ENCODE results near the gene CLMP. TPM values are rescaled to one million over a fixed set of nuclear protein-coding genes. Genes with fewer than 3 reads are reported as not detected.

CLMP gene
- total and polyA plus RNA-seq, 2 donors (not counting 1 experiment from before 2014, with no cell fraction given), result 0.01 TPM; not detected in 1

DNA sequence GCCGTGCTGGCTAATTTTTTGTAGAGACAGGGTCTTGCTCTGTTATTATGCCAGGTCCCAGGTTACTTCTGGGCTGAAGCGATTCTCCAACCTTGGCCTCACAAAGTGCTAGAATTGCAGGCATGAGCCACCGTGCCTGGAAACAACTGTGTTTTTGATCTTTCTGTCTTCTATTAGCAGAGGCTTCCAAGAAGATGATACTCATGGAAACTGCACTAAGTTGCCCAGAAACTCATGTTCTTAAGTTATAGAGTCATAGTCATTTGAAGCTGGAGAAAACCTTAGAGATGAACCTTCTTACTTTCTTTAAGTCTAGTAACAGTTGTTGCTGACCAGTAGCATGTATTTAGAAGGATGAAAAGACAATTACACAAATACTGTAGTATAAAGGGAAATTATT, 96.1 kb downstream of the CLMP start:
- Histone ChIP-seq H3K36me3 (replicated peaks in 1 of 2; ENCODE audit: control extremely low read depth in 1 of 2, control insufficient read depth in 1 of 2, extremely low read depth in 1 of 2, insufficient read depth in 2 of 2, low read length in 1 of 2) (no peaks in the 10 kb centered on the region), H4K20me1 (ENCODE audit: control insufficient read depth, insufficient read depth, low read length, poor library complexity, severe bottlenecking) (no peaks in the 10 kb centered on the region), H3K9ac (ENCODE audit: low read length) (no peak overlapping the region), H3K4me3 (ENCODE audit: control extremely low read depth in 1 of 5, extremely low read depth in 1 of 5, insufficient read depth in 1 of 5, low read depth in 2 of 5, low read length in 4 of 5) (no peak overlapping the region), H3K27ac (ENCODE audit: low read length in 2 of 2) (no peak overlapping the region), H3K4me2 (replicated peaks; ENCODE audit: low read depth, low read length, poor library complexity, severe bottlenecking) (no peak overlapping the region), H3K79me2 (ENCODE audit: control insufficient read depth, insufficient read depth, low read length) (no peaks in the 10 kb centered on the region), H3K9me3 (ENCODE audit: control extremely low read depth in 1 of 3, control insufficient read depth in 2 of 3, insufficient read depth in 1 of 3, low read length in 2 of 3) (no peaks in the 10 kb centered on the region), H3K27me3 (replicated peaks in 1 of 4; ENCODE audit: control extremely low read depth in 1 of 4, control insufficient read depth in 3 of 4, insufficient read depth in 4 of 4, low read length in 3 of 4) (no peaks in the 10 kb centered on the region), H3K4me1 (ENCODE audit: control insufficient read depth in 2 of 2, insufficient read depth in 2 of 2, low read length in 2 of 2) (no peaks in the 10 kb centered on the region), H2AFZ (ENCODE audit: insufficient read depth, low read depth, low read length, poor library complexity, severe bottlenecking) (no peak overlapping the region)
- peaks cover 3% of the 10 kb centered on the region for H3K4me1 Mint-ChIP-seq
- DNase-seq (no peak), ATAC-seq (ENCODE audit: low read depth) (no peak)
- no peak overlapping the region for H3K27ac Mint-ChIP-seq
- H3K27me3 Mint-ChIP-seq, result peaks cover 19% of the 10 kb centered on the region
- H3K4me3 Mint-ChIP-seq, result no peak overlapping the region
- ChIA-PET CTCF (interaction anchor here (2.0 kb wide), 1 partner anchor 13 kb away, joined by 6 read pairs; no protein-coding TSS in a partner anchor), POLR2A (no interaction called here)
- WGBS (ENCODE audit: insufficient coverage), result 82% methylated on average over 3 of the region's 3 CpGs
- intact Hi-C loops (cut with micrococcal nuclease), result no loop called here
- H3K9me3 Mint-ChIP-seq (ENCODE audit: insufficient read depth), result no peaks in the 10 kb centered on the region
- TF ChIP-seq, protein P1, sequence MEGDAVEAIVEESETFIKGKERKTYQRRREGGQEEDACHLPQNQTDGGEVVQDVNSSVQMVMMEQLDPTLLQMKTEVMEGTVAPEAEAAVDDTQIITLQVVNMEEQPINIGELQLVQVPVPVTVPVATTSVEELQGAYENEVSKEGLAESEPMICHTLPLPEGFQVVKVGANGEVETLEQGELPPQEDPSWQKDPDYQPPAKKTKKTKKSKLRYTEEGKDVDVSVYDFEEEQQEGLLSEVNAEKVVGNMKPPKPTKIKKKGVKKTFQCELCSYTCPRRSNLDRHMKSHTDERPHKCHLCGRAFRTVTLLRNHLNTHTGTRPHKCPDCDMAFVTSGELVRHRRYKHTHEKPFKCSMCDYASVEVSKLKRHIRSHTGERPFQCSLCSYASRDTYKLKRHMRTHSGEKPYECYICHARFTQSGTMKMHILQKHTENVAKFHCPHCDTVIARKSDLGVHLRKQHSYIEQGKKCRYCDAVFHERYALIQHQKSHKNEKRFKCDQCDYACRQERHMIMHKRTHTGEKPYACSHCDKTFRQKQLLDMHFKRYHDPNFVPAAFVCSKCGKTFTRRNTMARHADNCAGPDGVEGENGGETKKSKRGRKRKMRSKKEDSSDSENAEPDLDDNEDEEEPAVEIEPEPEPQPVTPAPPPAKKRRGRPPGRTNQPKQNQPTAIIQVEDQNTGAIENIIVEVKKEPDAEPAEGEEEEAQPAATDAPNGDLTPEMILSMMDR (IDR thresholded peaks at IDR 0.05), result no peak

DNA sequence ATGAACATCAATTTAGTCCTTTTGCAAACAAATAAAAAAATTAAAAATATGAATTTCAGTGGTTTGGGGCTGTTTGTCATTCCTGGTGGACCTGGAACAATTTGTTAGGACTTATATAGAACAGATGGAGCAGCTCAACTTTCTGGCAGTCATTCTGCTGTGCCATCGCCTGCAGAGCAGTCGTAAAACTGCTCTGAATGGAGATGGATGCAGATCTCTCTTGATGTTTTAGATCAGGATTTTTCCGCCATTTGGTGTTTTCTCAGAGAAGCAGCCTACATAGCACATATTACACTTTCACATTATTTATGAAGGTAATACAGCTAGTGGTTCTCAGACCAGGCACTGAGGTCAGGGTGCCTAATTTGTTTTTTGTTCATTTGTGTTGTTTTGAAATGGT, 101.3 kb downstream of the CLMP start:
- DNase-seq, result no peak
- no peak for ATAC-seq (ENCODE audit: low read depth)
- no peaks in the 10 kb centered on the region for H3K36me3 ChIP-seq (replicated peaks in 1 of 2; ENCODE audit: control extremely low read depth in 1 of 2, control insufficient read depth in 1 of 2, extremely low read depth in 1 of 2, insufficient read depth in 2 of 2, low read length in 1 of 2)
- no peak overlapping the region for H2AFZ ChIP-seq (ENCODE audit: insufficient read depth, low read depth, low read length, poor library complexity, severe bottlenecking)
- H3K4me2 ChIP-seq (replicated peaks; ENCODE audit: low read depth, low read length, poor library complexity, severe bottlenecking), result no peak overlapping the region
- H3K9me3 Mint-ChIP-seq (ENCODE audit: insufficient read depth), result no peaks in the 10 kb centered on the region
- no peaks in the 10 kb centered on the region for H4K20me1 ChIP-seq (ENCODE audit: control insufficient read depth, insufficient read depth, low read length, poor library complexity, severe bottlenecking)
- no peaks in the 10 kb centered on the region for H3K27me3 ChIP-seq (replicated peaks in 1 of 4; ENCODE audit: control extremely low read depth in 1 of 4, control insufficient read depth in 3 of 4, insufficient read depth in 4 of 4, low read length in 3 of 4)
- no peaks in the 10 kb centered on the region for H3K9me3 ChIP-seq (ENCODE audit: control extremely low read depth in 1 of 3, control insufficient read depth in 2 of 3, insufficient read depth in 1 of 3, low read length in 2 of 3)
- TF ChIP-seq, protein P1 (IDR thresholded peaks at IDR 0.05), result no peak
- TF ChIP-seq EZH2 (IDR thresholded peaks at IDR 0.05; ENCODE audit: borderline replicate concordance, insufficient read depth, low read depth, low read length, poor library complexity, severe bottlenecking), result no peak
- intact Hi-C loops (cut with micrococcal nuclease), result no loop called here
- H3K27ac ChIP-seq (ENCODE audit: low read length in 2 of 2), result no peak overlapping the region
- H3K4me3 Mint-ChIP-seq, result no peak overlapping the region
- H3K9ac ChIP-seq (ENCODE audit: low read length), result no peak overlapping the region
- H3K27me3 Mint-ChIP-seq, result peaks cover 5% of the 10 kb centered on the region
- no peak overlapping the region for H3K4me3 ChIP-seq (ENCODE audit: control extremely low read depth in 1 of 5, extremely low read depth in 1 of 5, insufficient read depth in 1 of 5, low read depth in 2 of 5, low read length in 4 of 5)
- no peaks in the 10 kb centered on the region for H3K4me1 Mint-ChIP-seq
- H3K4me1 ChIP-seq (ENCODE audit: control insufficient read depth in 2 of 2, insufficient read depth in 2 of 2, low read length in 2 of 2), result no peaks in the 10 kb centered on the region
- H3K27ac Mint-ChIP-seq, result no peak overlapping the region
- ChIA-PET CTCF (interaction anchor here (1.2 kb wide), 1 partner anchor 9 kb away, joined by 4 read pairs; no protein-coding TSS in a partner anchor), POLR2A (no interaction called here)
- H3K79me2 ChIP-seq (ENCODE audit: control insufficient read depth, insufficient read depth, low read length), result no peaks in the 10 kb centered on the region
- no CpG with 5 or more reads among the region's 3 CpGs for WGBS (ENCODE audit: insufficient coverage)

Data from B cell (primary cell).